ENCODE data around the gene CXCL6. TPM values are rescaled to one million over a fixed set of nuclear protein-coding genes. Genes with fewer than 3 reads are reported as not detected.

The CXCL6 gene
- total RNA-seq, 4 donors from 2014 or later, result 0.66 to 1.8 TPM; not detected in 2

DNA sequence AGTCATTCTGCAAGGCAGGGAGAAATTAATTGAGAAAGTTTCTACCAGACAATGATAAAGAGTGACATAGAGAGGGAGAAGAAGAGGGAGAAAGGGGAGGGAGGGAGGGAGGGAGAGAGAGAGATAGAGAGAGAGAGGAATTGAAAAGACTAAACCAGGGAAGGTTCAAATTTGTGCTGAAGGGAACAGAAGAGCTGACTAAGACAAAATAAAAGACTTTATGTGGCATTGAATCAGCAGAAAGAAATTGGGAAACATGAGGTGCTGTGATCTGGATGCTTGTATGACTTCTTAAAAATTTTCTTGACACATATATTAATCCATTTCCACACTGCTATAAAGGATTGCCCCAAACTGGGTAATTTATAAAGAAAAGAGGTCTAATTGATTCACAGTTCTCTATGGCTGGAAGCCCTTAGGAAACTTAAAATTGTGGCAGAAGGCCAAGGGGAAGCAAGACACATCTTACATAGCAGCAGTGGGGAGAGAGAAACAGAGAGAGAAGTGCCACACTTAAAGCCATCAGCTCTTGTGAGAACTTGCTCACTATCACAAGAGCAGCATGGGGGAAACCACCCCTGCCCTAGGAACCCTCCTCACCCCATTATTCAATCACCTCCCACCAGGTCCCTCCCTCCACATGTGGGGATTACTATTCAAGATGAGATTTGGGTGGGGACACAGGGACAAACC lies 13.5 kb upstream of the CXCL6 start:
- Histone ChIP-seq H3K9me3 (peaks cover 0 to 8% (median 0%) of the 10 kb centered on the region in 4 donors), H3K27me3 (no peaks in the 10 kb centered on the region), H3K4me3 (no peak overlapping the region), H3K27ac (replicated peaks in 1 of 4) (no peak overlapping the region), H3K4me1 (no peaks in the 10 kb centered on the region), H3K36me3 (no peaks in the 10 kb centered on the region)
- no peak for TF ChIP-seq POLR2AphosphoS5 (IDR thresholded peaks at IDR 0.05)
- TF ChIP-seq, protein P1, sequence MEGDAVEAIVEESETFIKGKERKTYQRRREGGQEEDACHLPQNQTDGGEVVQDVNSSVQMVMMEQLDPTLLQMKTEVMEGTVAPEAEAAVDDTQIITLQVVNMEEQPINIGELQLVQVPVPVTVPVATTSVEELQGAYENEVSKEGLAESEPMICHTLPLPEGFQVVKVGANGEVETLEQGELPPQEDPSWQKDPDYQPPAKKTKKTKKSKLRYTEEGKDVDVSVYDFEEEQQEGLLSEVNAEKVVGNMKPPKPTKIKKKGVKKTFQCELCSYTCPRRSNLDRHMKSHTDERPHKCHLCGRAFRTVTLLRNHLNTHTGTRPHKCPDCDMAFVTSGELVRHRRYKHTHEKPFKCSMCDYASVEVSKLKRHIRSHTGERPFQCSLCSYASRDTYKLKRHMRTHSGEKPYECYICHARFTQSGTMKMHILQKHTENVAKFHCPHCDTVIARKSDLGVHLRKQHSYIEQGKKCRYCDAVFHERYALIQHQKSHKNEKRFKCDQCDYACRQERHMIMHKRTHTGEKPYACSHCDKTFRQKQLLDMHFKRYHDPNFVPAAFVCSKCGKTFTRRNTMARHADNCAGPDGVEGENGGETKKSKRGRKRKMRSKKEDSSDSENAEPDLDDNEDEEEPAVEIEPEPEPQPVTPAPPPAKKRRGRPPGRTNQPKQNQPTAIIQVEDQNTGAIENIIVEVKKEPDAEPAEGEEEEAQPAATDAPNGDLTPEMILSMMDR (IDR thresholded peaks at IDR 0.05), result no peak
- no peak for TF ChIP-seq EP300 (IDR thresholded peaks at IDR 0.05)
- no peak for TF ChIP-seq POLR2A (IDR thresholded peaks at IDR 0.05; ENCODE audit: low read depth)
- intact Hi-C loops (cut with DNase I), result no loop called here
- no peak for DNase-seq (ENCODE audit: extremely low spot score)

DNA sequence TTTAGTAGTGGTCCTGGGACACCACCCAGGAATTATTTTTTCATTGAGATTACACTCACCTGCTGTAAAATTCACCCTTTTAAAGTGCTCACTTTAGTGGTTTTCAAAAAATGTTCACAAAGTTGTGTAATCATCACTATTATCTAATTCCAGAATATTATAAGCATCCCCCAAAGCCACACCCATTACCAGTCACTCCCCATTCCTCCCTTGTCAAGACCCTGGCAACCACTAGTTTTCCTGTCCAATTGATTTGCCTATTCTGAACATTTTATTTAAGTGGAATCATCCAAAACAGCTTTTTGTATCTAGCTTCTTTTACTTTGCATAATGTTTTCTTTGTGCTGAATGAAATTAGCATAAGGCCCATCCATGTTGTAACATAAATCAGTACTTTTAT lies 12.7 kb upstream of the CXCL6 start:
- Histone ChIP-seq H3K4me1 (no peaks in the 10 kb centered on the region), H3K36me3 (no peaks in the 10 kb centered on the region), H3K9me3 (peaks cover 0 to 8% (median 0%) of the 10 kb centered on the region in 4 donors), H3K4me3 (no peak overlapping the region), H3K27me3 (no peaks in the 10 kb centered on the region), H3K27ac (replicated peaks in 1 of 4) (no peak overlapping the region)
- TF ChIP-seq EP300 (IDR thresholded peaks at IDR 0.05) (no peak), POLR2AphosphoS5 (IDR thresholded peaks at IDR 0.05) (no peak), POLR2A (IDR thresholded peaks at IDR 0.05; ENCODE audit: low read depth) (no peak)
- TF ChIP-seq, protein P1 (IDR thresholded peaks at IDR 0.05), result no peak
- DNase-seq (ENCODE audit: extremely low spot score), result no peak
- intact Hi-C loops (cut with DNase I), result no loop called here

DNA sequence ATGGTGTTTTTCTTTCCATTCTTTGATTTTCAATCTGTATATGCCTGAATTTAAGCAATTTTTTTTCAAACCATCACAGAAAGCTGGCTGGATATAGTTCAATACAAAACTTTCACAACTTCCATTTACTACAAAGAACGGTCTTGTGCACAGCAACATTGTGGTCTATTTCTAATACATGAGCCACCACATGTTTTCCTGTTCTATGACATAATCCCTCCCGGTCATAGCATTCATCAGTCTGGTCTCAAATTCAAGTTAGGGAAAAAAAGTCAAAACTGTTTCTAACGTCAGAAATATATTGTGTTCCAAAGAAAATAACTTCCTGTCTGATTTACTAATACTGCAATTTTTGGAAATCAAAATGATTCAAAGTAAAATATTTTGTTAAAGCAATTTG lies 7.5 kb upstream of the CXCL6 start:
- Histone ChIP-seq H3K27me3 (no peaks in the 10 kb centered on the region), H3K4me3 (no peak overlapping the region), H3K4me1 (no peaks in the 10 kb centered on the region), H3K9me3 (peaks cover 0 to 8% (median 0%) of the 10 kb centered on the region in 4 donors), H3K36me3 (no peaks in the 10 kb centered on the region), H3K27ac (replicated peaks in 1 of 4) (no peak overlapping the region)
- TF ChIP-seq EP300 (IDR thresholded peaks at IDR 0.05) (no peak), POLR2AphosphoS5 (IDR thresholded peaks at IDR 0.05) (no peak), POLR2A (IDR thresholded peaks at IDR 0.05; ENCODE audit: low read depth) (no peak)
- TF ChIP-seq, protein P1 (IDR thresholded peaks at IDR 0.05), result no peak
- intact Hi-C loops (cut with DNase I), result no loop called here
- DNase-seq (ENCODE audit: extremely low spot score), result no peak
- WGBS, result 47% methylated on average over 3 of the region's 3 CpGs

DNA sequence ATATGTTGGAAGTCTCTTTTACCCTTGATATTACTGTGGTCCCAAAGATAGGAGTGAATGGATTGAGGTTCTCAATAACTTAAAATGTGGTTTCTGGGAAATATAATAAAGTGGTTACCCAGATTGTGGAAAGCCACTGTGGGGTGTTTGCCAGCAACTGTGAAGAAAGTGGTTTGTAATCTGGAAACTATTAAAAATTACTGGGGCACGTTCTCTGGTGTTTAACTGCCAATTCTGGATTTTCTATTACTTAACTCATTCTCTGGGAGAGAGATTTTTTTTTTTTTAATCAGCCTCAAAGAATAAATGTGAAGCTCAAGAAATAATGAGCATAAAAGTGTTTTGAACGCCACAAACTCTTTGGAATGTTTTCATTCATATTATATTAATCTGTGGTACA lies 4.9 kb upstream of the CXCL6 start:
- TF ChIP-seq EP300 (IDR thresholded peaks at IDR 0.05), result no peak
- TF ChIP-seq, protein P1 (IDR thresholded peaks at IDR 0.05), result no peak
- TF ChIP-seq POLR2AphosphoS5 (IDR thresholded peaks at IDR 0.05), result no peak
- no peak for TF ChIP-seq POLR2A (IDR thresholded peaks at IDR 0.05; ENCODE audit: low read depth)
- Histone ChIP-seq H3K27me3 (peaks cover 0 to 6% (median 2%) of the 10 kb centered on the region in 4 donors), H3K4me1 (peaks cover 0 to 5% (median 4%) of the 10 kb centered on the region in 4 donors), H3K36me3 (no peaks in the 10 kb centered on the region), H3K27ac (replicated peaks in 1 of 4) (no peak overlapping the region), H3K4me3 (no peak overlapping the region), H3K9me3 (peaks cover 0 to 8% (median 0%) of the 10 kb centered on the region in 4 donors)
- no peak for DNase-seq (ENCODE audit: extremely low spot score)
- WGBS, result 62% methylated on average over 2 of the region's 2 CpGs
- intact Hi-C loops (cut with DNase I), result no loop called here
